Measurements from ENCODE around the gene FOXG1. TPM values are rescaled to one million over a fixed set of nuclear protein-coding genes. Genes with fewer than 3 reads are reported as not detected.

The FOXG1 gene
- total RNA-seq, 6 donors from 2014 or later = not detected

GRCh38 chr14:28780843-28781820, 14.5 kb downstream of the FOXG1 start:
- no peak overlapping the region for H3K4me3 ChIP-seq
- no peak for TF ChIP-seq POLR2A (IDR thresholded peaks at IDR 0.05)
- TF ChIP-seq EP300 (IDR thresholded peaks at IDR 0.05) = no peak
- TF ChIP-seq POLR2AphosphoS5 (IDR thresholded peaks at IDR 0.05) = no peak
- TF ChIP-seq CTCF (IDR thresholded peaks at IDR 0.05) = no peak
- H3K4me1 ChIP-seq = peaks cover 5 to 9% (median 7%) of the 10 kb centered on the region in 4 donors
- H3K36me3 ChIP-seq = no peaks in the 10 kb centered on the region
- peaks cover 0 to 21% (median 9%) of the 10 kb centered on the region in 4 donors for H3K27me3 ChIP-seq
- H3K9me3 ChIP-seq = peaks cover 0 to 5% (median 2%) of the 10 kb centered on the region in 4 donors
- 4 to 11% methylated on average over 6 of the region's 6 CpGs for WGBS, 2 donors
- H3K27ac ChIP-seq = no peak overlapping the region
- ATAC-seq (ENCODE audit: low FRiP score in 2 of 2) (no peak), DNase-seq (no peak)

GRCh38 chr14:28782301-28782700, 15.7 kb downstream of the FOXG1 start:
- WGBS, 2 donors = 32 to 33% methylated on average over 2 of the region's 2 CpGs
- Histone ChIP-seq H3K9me3 (peaks cover 0 to 5% (median 2%) of the 10 kb centered on the region in 4 donors), H3K4me1 (peaks cover 5 to 9% (median 7%) of the 10 kb centered on the region in 4 donors), H3K27ac (no peak overlapping the region), H3K4me3 (no peak overlapping the region), H3K27me3 (peaks cover 0 to 16% (median 9%) of the 10 kb centered on the region in 4 donors), H3K36me3 (no peaks in the 10 kb centered on the region)
- ATAC-seq (ENCODE audit: low FRiP score in 2 of 2) = no peak
- TF ChIP-seq EP300 (IDR thresholded peaks at IDR 0.05) (no peak), POLR2A (IDR thresholded peaks at IDR 0.05) (no peak), CTCF (IDR thresholded peaks at IDR 0.05) (no peak), POLR2AphosphoS5 (IDR thresholded peaks at IDR 0.05) (no peak)
- DNase-seq = no peak

- Histone ChIP-seq H3K27me3 (peaks cover 0 to 12% (median 6%) of the 10 kb centered on the region in 4 donors), H3K36me3 (no peaks in the 10 kb centered on the region), H3K4me3 (no peak overlapping the region), H3K9me3 (peaks cover 0 to 5% (median 2%) of the 10 kb centered on the region in 4 donors), H3K4me1 (peaks cover 5 to 9% (median 7%) of the 10 kb centered on the region in 4 donors), H3K27ac (no peak overlapping the region)
- ATAC-seq (ENCODE audit: low FRiP score in 2 of 2) (no peak), DNase-seq (no peak)
- 8 to 14% methylated on average over 4 of the region's 4 CpGs for whole genome bisulfite sequencing, 2 donors
- TF ChIP-seq CTCF (IDR thresholded peaks at IDR 0.05) = no peak
- TF ChIP-seq POLR2AphosphoS5 (IDR thresholded peaks at IDR 0.05) = no peak
- TF ChIP-seq EP300 (IDR thresholded peaks at IDR 0.05) = no peak
- no peak for TF ChIP-seq POLR2A (IDR thresholded peaks at IDR 0.05)
Measured at GRCh38 chr14:28783664-28784063, 17.1 kb downstream of the FOXG1 start.

GRCh38 chr14:28784096-28785048, 17.8 kb downstream of the FOXG1 start:
- DNase-seq (no peak), ATAC-seq (ENCODE audit: low FRiP score in 2 of 2) (no peak)
- H3K36me3 ChIP-seq = no peaks in the 10 kb centered on the region
- WGBS, 2 donors = 7 to 9% methylated on average over 16 of the region's 16 CpGs
- TF ChIP-seq POLR2AphosphoS5 (IDR thresholded peaks at IDR 0.05) (no peak), CTCF (IDR thresholded peaks at IDR 0.05) (no peak), EP300 (IDR thresholded peaks at IDR 0.05) (no peak), POLR2A (IDR thresholded peaks at IDR 0.05) (no peak)
- peaks cover 5 to 9% (median 7%) of the 10 kb centered on the region in 4 donors for H3K4me1 ChIP-seq
- peaks cover 0 to 12% (median 6%) of the 10 kb centered on the region in 4 donors for H3K27me3 ChIP-seq
- H3K27ac ChIP-seq = no peak overlapping the region
- peaks cover 0 to 5% (median 2%) of the 10 kb centered on the region in 4 donors for H3K9me3 ChIP-seq
- H3K4me3 ChIP-seq = no peak overlapping the region

Data from upper lobe of left lung (tissue), 6 donors.